MG63 (cell line): ENCODE results near the gene OR52I1. TPM values are rescaled to one million over a fixed set of nuclear protein-coding genes. Genes with fewer than 3 reads are reported as not detected.

Source experiments
- DNase-seq: peaks from one replicate; pipeline ENCODE4 v3.0.0-alpha.2; 2020
- H3K27me3 ChIP-seq: fragments of 250-450 bp; sonication (Bioruptor Pico); 2 replicates; pipeline ENCODE4 v1.5.1; 2020; ENCODE audit warnings: mild to moderate bottlenecking, moderate library complexity
- H3K36me3 ChIP-seq: fragments of 250-450 bp; sonication (Bioruptor Pico); 2 replicates; pipeline ENCODE4 v1.5.1; 2020; ENCODE audit warnings: mild to moderate bottlenecking, moderate library complexity
- H3K4me3 ChIP-seq: fragments of 250-450 bp; sonication (Bioruptor Pico); 2 replicates; pipeline ENCODE4 v1.5.1; 2020; ENCODE audit warnings: mild to moderate bottlenecking, moderate library complexity
- H3K9me3 ChIP-seq: fragments of 250-450 bp; sonication (Bioruptor Pico); 2 replicates; pipeline ENCODE4 v1.5.1; 2020; ENCODE audit warnings: mild to moderate bottlenecking, moderate library complexity
- total RNA-seq: library from RNA; depleted of rRNA; stranded (reverse); fragments of >200 nt; shearing (Covaris generic); gene quantifications from 2 replicates; pipeline ENCODE4 v1.2.3, GENCODE V29; 2014; ENCODE audit warnings: low replicate concordance; rRNA removed

The OR52I1 gene, protein sequence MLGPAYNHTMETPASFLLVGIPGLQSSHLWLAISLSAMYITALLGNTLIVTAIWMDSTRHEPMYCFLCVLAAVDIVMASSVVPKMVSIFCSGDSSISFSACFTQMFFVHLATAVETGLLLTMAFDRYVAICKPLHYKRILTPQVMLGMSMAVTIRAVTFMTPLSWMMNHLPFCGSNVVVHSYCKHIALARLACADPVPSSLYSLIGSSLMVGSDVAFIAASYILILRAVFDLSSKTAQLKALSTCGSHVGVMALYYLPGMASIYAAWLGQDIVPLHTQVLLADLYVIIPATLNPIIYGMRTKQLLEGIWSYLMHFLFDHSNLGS
- not detected in 2 replicates for total RNA-seq

DNA sequence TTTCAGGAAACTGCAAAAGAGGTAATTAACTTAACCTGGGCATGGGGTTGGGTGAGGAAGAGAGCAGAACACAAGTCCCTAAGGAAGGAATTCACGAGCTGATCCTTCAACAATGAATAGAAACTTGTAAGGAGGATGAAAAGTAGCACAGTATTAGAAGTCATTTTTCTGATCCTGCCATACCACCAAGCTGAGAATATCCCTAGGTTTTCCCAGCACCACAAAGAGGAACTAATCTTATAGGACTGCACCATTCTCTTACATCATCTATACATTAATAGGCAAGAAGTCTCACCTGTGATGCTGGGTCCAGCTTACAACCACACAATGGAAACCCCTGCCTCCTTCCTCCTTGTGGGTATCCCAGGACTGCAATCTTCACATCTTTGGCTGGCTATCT is at the start of gene OR52I1:
Gene OR52I1 (plus strand): TSS at position 301 of the 400 bp plus-strand sequence. CDS start 0 bp downstream, at position 301.
- H3K27me3 ChIP-seq: no peaks in the 10 kb centered on the region
- H3K9me3 ChIP-seq: no peaks in the 10 kb centered on the region
- no peak within 1 kb of the TSS for H3K4me3 ChIP-seq
- H3K36me3 ChIP-seq: no peaks in the 10 kb centered on the region
- DNase-seq: no peak

DNA sequence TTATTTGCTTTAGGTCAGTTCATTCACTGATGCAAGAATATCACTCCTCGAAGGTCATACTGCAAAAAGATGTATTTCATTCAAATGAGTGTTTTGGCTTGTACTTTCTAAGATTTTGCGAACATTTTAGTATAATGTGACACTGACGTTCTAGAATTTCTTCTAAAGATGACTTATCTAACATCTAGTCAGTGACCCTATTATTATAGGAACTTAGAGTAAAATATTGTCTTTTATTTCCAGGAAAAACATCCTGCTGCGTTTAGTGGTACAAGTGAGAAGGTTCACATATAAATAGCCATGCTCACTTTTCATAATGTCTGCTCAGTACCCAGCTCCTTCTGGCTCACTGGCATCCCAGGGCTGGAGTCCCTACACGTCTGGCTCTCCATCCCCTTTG is 48.9 kb upstream of the OR52I1 start, which contains the start of gene OR52M1:
Gene OR52M1 (plus strand): TSS at position 301 of the 400 bp plus-strand sequence. CDS start 0 bp downstream, at position 301.
- H3K9me3 ChIP-seq: no peaks in the 10 kb centered on the region
- no peak within 1 kb of the TSS for H3K4me3 ChIP-seq
- H3K36me3 ChIP-seq: no peaks in the 10 kb centered on the region
- no peaks in the 10 kb centered on the region for H3K27me3 ChIP-seq
- no peak for DNase-seq

DNA sequence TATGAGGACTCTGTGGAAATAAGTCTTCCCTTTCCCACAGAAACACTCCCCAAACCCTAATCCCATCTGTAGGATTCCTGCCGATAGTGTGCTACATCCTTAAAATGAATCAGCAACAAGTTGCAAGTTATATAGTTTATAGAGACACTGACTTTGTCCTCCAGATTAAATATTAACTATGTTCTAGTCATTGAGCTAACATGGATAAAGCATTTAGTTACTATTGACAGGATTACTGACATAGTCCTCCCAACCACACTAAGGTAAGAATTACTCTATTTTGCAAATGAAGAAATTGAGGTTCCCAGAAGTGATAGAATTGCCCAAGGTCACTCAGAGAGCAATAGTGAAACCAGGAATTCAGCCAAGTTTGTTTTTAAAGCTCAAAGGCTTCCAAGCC is 47.0 kb upstream of the OR52I1 start:
- Histone ChIP-seq H3K27me3 (no peaks in the 10 kb centered on the region), H3K4me3 (no peak overlapping the region), H3K36me3 (no peaks in the 10 kb centered on the region), H3K9me3 (no peaks in the 10 kb centered on the region)
- DNase-seq: no peak

DNA sequence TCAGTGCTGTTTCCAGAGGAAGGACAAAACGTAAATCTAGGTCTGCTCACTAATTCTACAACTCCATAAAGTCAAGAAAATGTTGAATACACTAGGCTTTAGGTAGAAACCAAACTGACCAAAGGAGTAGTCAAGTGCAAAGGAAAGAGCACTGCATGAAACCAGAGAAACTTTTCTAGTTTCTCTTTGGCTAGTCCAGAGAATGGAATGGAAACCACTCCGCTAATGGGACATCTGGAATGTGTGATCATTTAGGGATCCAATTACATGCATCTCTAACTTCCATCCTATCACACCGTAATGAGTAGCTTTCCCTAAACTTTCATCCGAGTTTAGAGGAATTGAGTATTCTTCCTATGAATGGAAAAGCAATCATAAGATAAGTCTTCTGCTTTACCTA is 46.4 kb upstream of the OR52I1 start:
- DNase-seq: no peak

DNA sequence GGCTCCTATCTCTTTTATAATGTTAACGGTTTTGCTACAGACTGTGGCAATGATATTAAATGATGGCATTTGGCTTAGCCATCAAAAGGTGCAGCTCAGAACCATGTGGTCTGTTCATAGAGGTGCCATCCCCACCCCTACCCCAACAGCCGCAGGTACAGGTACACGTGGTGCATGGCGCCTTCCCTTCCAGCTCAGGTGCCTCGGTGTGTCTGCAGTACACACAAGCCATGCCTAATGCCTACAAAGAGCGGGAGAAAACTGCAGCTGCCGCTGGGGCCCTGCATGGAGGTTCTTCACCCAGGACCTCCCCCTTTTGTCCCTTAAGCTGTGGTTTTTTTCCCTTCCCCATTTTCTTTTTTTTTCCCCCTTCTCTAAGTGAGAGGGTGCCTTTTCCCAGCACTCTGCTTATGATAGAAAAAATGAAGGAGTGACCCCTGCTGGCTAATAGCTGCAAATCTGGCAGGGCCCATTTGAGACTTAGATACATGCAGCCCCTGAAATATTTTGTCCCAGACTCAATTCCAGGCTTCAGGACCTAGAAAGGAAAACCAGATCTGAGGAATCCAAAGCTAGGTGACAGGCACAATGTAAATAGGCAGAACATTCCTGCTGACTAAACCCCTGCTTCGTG is 42.4 kb upstream of the OR52I1 start:
- no peak overlapping the region for H3K4me3 ChIP-seq
- H3K9me3 ChIP-seq: no peaks in the 10 kb centered on the region
- no peaks in the 10 kb centered on the region for H3K27me3 ChIP-seq
- H3K36me3 ChIP-seq: no peaks in the 10 kb centered on the region
- no peak for DNase-seq

More for the DNA sequence above, 46.4 kb upstream of the OR52I1 start:
- Histone ChIP-seq H3K4me3 (no peak overlapping the region), H3K27me3 (no peaks in the 10 kb centered on the region), H3K36me3 (no peaks in the 10 kb centered on the region), H3K9me3 (no peaks in the 10 kb centered on the region)

DNA sequence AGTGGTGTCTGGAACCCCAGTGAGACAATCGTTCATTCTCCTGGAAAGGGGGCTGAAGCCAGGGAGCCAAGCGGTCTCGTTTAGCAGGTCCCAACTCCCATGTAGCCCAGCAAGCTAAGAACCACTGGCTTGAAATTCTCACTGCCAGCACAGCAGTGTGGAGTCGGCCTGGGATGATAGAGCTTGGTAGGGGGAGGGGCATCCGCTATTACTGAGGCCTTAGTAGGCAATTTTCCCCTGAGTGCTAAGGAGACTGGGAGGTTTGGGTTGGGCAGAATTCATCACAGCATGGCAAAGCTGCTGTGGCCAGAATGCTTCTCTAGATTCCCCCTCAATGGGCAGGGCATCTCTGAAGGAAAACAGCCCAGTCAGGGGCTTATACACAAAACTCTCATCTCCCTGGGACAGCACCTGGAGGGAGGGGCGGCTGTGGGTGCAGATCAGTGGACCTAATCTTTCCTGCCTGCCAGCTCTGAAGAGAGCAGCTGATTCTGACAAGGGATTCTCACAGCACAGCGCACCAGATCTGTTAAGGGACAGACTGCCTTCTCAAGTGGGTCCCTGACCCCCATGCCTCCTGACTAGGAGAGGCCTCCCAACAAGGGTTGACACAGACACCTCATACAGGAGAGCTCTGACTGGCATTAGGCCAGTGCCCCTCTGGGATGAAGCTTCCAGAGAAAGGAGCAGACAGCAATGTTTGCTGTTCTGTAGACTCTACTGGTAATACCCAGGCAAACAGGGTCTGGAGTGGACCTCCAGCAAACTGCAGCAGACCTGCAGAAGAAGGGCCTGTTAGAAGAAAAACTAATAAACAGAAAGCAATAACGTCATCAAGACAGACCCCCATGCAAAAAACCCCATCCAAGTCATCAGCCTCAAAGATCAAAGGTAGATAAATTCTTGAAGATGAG is 34.1 kb upstream of the OR52I1 start:
- no peak for DNase-seq
- Histone ChIP-seq H3K9me3 (no peaks in the 10 kb centered on the region), H3K36me3 (no peaks in the 10 kb centered on the region), H3K27me3 (no peaks in the 10 kb centered on the region), H3K4me3 (no peak overlapping the region)

DNA sequence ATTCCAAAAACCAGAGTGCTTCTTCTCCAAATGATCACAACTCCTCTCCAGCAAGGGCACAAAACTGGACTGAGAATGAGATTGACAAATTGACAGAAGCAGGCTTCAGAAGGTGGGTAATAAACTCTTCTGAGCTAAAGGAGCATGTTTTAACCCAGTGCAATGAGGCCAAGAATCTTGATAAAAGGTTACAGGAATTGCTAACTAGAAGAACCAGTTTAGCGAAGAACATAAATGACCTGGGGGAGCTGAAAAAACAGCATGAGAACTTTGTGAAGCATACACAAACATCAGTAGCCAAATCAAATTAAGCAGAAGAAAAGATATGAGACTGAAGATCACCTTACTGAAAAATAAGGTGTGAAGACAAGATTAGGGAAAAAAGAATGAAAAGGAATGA is 33.4 kb upstream of the OR52I1 start:
- no peak overlapping the region for H3K4me3 ChIP-seq

DNA sequence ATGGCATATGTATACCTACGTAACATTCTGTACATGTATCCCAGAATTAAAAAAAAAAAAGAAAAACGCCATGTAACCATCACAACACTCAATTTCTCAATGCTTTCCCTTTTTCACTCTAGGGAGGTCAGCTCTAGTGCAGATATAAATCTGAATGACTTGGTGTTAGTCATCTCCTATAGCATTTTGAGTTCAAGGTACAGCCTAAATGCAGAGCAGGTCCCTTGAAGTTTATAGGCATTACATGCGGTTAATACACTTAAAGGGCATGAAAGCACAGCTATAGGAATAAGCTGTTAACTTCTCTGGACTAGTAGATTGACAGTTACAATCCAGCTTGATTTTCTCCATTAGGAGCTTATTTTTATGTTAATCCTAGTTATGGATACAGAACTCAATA is 28.5 kb upstream of the OR52I1 start:
- Histone ChIP-seq H3K4me3 (no peak overlapping the region), H3K27me3 (no peaks in the 10 kb centered on the region), H3K9me3 (no peaks in the 10 kb centered on the region), H3K36me3 (no peaks in the 10 kb centered on the region)
- DNase-seq: no peak

More for the DNA sequence above, 33.4 kb upstream of the OR52I1 start:
- no peak for DNase-seq
- Histone ChIP-seq H3K36me3 (no peaks in the 10 kb centered on the region), H3K27me3 (no peaks in the 10 kb centered on the region), H3K9me3 (no peaks in the 10 kb centered on the region)

DNA sequence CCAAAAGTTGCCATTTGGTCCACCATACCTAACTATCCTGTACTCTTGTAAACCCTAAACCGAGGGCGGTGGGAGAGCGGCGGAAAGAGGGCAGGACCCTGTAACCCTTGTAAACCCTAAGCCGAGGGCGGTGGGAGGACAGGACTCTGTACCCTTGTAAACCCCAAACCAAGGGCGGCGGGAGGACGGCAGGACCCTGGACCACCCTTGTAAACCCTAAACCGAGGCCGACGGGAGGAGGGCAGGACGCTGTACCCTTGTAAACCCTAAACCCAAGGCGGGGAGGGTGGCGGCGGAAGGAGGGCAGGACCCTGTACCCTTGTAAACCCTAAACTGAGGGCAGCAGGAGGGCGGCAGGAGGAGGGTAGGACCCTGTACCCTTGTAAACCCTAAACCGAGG is 24.8 kb upstream of the OR52I1 start:
- H3K27me3 ChIP-seq: no peaks in the 10 kb centered on the region
- DNase-seq: no peak
- no peaks in the 10 kb centered on the region for H3K36me3 ChIP-seq
- no peaks in the 10 kb centered on the region for H3K9me3 ChIP-seq
- H3K4me3 ChIP-seq: no peak overlapping the region

DNA sequence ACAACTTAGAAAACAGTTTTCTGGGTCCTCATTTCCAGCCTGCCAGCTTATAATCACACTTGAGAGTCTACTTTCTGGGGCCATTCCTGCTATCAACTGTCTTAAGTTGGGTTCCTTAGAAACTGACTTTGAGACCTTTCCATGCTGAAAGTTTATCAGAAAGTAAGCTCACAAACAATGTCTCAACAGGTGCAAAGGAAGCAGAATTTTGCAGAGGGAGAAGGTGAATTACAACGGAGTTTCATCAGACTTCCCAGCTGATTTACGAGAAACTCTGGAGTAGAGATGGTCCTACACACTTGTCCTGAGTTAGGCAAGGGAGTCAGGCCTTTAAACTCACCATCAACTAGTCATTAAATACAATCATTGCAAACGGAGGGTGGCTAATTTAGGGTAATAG is 17.0 kb upstream of the OR52I1 start:
- no peaks in the 10 kb centered on the region for H3K9me3 ChIP-seq
- no peaks in the 10 kb centered on the region for H3K27me3 ChIP-seq
- H3K4me3 ChIP-seq: no peak overlapping the region
- DNase-seq: no peak
- H3K36me3 ChIP-seq: no peaks in the 10 kb centered on the region

DNA sequence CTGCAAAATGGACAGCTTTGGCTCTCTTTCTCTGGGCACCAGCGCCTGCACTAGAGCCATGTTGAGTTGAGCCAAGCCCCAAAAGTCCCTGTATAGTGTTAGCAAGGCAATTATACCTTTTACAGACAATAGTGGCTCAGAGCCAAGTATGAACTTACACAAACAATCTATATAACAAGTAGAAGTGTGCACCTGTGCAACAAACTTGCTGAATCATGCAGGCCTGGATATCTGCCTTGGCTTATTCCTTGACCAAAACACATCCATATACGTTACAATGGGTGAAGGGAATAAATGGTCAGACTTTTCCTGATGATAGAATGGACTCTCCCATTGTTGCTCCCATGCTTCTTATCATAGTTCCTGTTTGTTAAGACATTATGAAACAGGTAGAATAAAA is 16.1 kb upstream of the OR52I1 start:
- Histone ChIP-seq H3K36me3 (no peaks in the 10 kb centered on the region), H3K4me3 (no peak overlapping the region), H3K27me3 (no peaks in the 10 kb centered on the region), H3K9me3 (no peaks in the 10 kb centered on the region)
- no peak for DNase-seq

DNA sequence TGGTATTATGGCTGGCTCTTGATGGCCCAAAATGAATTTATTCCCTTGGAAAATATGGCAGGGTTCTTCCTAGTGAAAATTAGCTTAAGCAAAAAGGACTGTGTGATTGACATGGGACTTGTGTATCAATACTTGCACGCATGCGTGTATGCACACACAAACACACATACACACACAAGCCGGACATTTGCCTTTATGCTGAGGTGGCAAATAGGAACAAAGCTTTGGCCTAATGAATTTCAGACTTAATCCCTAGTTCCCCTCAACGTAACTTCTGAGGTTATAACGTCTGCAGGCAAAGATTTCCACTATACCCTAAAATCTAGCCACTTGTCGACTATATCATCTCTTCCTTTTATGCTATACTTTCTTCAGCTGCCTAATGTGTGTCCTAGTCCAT is 15.2 kb upstream of the OR52I1 start:
- H3K4me3 ChIP-seq: no peak overlapping the region

DNA sequence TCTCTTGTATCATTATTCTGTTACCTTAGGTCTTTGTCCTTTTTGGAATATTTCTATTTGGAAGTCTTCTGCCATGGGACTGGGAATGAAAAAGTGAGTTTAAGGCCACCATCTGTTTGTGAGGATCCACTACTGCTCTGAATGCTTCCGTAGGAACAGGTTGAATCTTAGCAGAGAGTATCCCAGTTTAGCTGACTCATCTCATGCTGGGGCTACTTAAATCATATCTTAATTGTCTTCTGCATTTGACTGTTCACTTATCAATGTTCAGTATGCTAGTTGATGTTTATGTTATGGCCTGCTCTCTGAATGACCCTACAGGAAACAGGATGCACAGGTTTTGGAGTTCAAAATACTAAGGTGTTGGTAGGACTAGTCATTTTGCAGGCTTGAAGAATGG is 13.7 kb upstream of the OR52I1 start:
- no peaks in the 10 kb centered on the region for H3K27me3 ChIP-seq
- H3K4me3 ChIP-seq: no peak overlapping the region
- H3K9me3 ChIP-seq: no peaks in the 10 kb centered on the region
- no peaks in the 10 kb centered on the region for H3K36me3 ChIP-seq
- no peak for DNase-seq

More for the DNA sequence above, 15.2 kb upstream of the OR52I1 start:
- Histone ChIP-seq H3K36me3 (no peaks in the 10 kb centered on the region), H3K9me3 (no peaks in the 10 kb centered on the region), H3K27me3 (no peaks in the 10 kb centered on the region)
- DNase-seq: no peak

DNA sequence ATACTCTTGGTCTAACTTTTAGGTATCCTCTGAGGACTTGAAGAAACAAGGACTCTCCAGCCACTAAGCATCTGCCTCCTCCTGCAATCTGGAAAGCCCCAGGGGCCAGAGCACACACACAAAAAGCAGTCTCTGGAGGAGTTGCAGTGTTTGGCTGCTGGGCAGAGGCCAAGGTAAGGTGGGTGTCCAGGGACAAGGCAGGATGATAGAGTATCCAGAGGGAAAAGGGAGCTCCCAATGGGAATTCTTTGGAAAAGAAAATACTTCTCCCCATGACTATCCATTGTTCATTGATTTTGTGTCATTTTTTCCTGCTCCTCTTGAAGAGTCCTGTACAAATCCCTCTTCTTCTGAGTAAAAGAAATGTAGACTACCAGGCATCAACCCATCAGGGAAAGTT is 12.4 kb upstream of the OR52I1 start, which contains the start of gene OR52I2:
Gene OR52I2 (plus strand): TSS at position 301 of the 400 bp plus-strand sequence.
- DNase-seq: no peak
- no peak within 1 kb of the TSS for H3K4me3 ChIP-seq
- H3K36me3 ChIP-seq: no peaks in the 10 kb centered on the region
- H3K9me3 ChIP-seq: no peaks in the 10 kb centered on the region
- H3K27me3 ChIP-seq: no peaks in the 10 kb centered on the region

DNA sequence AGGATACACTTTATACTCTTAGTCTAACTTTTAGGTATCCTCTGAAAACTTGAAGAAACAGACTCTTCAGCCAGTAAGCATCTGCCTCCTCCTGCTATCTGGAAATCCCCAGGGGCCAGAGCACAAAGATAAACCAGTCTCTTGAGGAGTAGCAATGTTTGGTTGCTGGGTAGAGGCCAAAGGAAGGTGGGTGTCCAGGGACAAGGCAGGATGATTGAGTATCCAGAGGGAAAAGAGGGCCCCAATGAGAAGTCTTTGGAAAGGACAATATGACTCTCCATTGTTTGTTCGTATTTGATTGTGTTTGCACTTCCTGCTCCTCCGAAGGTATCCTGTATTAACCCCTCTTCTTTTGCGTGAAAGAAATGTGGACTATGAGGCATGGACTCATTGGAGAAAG is 4.8 kb upstream of the OR52I1 start:
- Histone ChIP-seq H3K9me3 (no peaks in the 10 kb centered on the region), H3K36me3 (no peaks in the 10 kb centered on the region), H3K4me3 (no peak overlapping the region), H3K27me3 (no peaks in the 10 kb centered on the region)
- DNase-seq: no peak

DNA sequence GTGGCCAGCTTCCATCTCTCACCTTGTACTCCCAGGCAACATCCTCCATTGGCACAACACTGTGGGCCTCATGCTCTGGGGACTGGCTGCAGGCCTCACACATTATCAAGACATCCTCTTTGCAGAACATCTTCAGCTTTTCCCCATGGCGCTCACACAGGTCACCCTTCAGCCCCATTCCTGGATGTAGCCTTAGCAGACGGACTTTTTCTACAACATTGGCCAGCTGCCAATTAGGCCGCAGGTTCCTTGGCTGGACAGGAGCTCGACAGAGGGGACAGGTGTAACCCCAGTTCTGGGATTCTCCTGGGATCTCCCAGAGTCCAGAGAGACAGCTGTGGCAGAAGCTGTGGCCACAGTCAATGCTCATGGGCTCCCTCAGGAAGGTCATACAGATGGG is 11.2 kb downstream of the OR52I1 start:
- Histone ChIP-seq H3K27me3 (no peaks in the 10 kb centered on the region), H3K4me3 (no peak overlapping the region), H3K9me3 (no peaks in the 10 kb centered on the region), H3K36me3 (no peaks in the 10 kb centered on the region)
- DNase-seq: no peak
